ENCODE measurements around the gene MAST1. TPM values are rescaled to one million over a fixed set of nuclear protein-coding genes. Genes with fewer than 3 reads are reported as not detected.
"Not testable (repeated sequence)": the region's sequence is repeated elsewhere in the genome, so short reads cannot be mapped to it uniquely, and the experiment has no call there.

MAST1 gene
- total and polyA plus RNA-seq, 10 donors = 0.12 to 0.65 (median 0.32) TPM; not detected in 2

DNA sequence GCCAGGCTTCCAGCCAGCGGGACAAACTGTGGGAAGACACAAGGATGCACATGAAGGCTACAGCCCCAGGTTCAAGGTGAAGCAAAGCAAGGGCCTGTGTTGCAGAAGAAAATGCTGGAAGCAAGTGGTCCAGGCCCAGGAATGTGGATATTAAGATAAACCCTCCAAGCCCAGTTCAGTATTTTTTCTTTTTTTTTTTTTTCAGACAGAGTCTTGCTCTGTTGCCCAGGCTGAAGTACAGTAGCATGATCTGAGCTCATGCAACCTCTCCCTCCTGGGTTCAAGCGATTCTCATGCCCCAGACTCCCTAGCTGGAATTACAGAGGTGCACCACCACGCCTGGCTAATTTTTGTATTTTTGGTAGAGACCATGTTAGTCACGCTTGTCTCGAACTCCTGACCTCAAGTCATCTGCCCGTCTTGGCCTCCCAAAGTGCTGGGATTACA, 41.2 kb upstream of the MAST1 start:
- H3K9me3 ChIP-seq = no peaks in the 10 kb centered on the region
- 82 to 97% (median 92%) methylated on average over 6 of the region's 6 CpGs for WGBS, 5 donors
- no peak overlapping the region for H3K4me3 ChIP-seq
- intact Hi-C loops (cut with DNase I; ENCODE audit: low total_unique reads) = loop anchor here (5.0 kb wide), 1 partner anchor 35 kb away; no protein-coding TSS in a partner anchor
- TF ChIP-seq POLR2A (IDR thresholded peaks at IDR 0.05) (no peak), POLR2AphosphoS5 (IDR thresholded peaks at IDR 0.05) (no peak), CTCF (IDR thresholded peaks at IDR 0.05 in 8 of 11, conservative IDR thresholded peaks at IDR 0.05 in 3 of 11) (no peak)
- peaks cover 0 to 38% (median 9%) of the 10 kb centered on the region in 6 donors for H3K36me3 ChIP-seq
- peak overlapping the region in 4 of 8 donors; percentile 71 to 100 (median 90) for H3K27ac ChIP-seq
- peaks cover 0 to 12% (median 0%) of the 10 kb centered on the region in 7 donors for H3K27me3 ChIP-seq (replicated peaks in 1 of 7)
- peaks cover 24 to 62% (median 50%) of the 10 kb centered on the region in 6 donors for H3K4me1 ChIP-seq
- no peak for DNase-seq

GRCh38 chr19:12797607-12798006, 40.7 kb upstream of the MAST1 start:
- Histone ChIP-seq H3K36me3 (peaks cover 0 to 38% (median 9%) of the 10 kb centered on the region in 6 donors), H3K4me1 (peaks cover 27 to 67% (median 55%) of the 10 kb centered on the region in 6 donors), H3K27me3 (replicated peaks in 1 of 7) (peaks cover 0 to 17% (median 0%) of the 10 kb centered on the region in 7 donors)
- peak in 1 of 11 experiments; percentile 8 for TF ChIP-seq CTCF (IDR thresholded peaks at IDR 0.05 in 8 of 11, conservative IDR thresholded peaks at IDR 0.05 in 3 of 11)
- 94 to 98% (median 96%) methylated on average over 7 of the region's 7 CpGs for WGBS, 5 donors
- H3K4me3 ChIP-seq, H3K9me3 ChIP-seq, DNase-seq, H3K27ac ChIP-seq: not testable (repeated sequence)
- intact Hi-C loops (cut with DNase I; ENCODE audit: low total_unique reads) = loop anchor here (5.0 kb wide), 1 partner anchor 35 kb away; no protein-coding TSS in a partner anchor

GRCh38 chr19:12799742-12800465, 38.4 kb upstream of the MAST1 start:
- no peak for DNase-seq
- intact Hi-C loops (cut with DNase I; ENCODE audit: low total_unique reads) = loop anchor here (5.0 kb wide), 1 partner anchor 38 kb away; no protein-coding TSS in a partner anchor
- H3K4me3 ChIP-seq = peak overlapping the region in 3 of 8 donors; percentile 86 to 90 (median 89)
- H3K36me3 ChIP-seq = peaks cover 0 to 38% (median 9%) of the 10 kb centered on the region in 6 donors
- peaks cover 20 to 61% (median 44%) of the 10 kb centered on the region in 6 donors for H3K4me1 ChIP-seq
- peak overlapping the region in 2 of 8 donors; percentile 80 to 82 for H3K27ac ChIP-seq
- no peak for TF ChIP-seq POLR2A (IDR thresholded peaks at IDR 0.05)
- TF ChIP-seq CTCF (IDR thresholded peaks at IDR 0.05 in 8 of 11, conservative IDR thresholded peaks at IDR 0.05 in 3 of 11) = no peak
- no peak for TF ChIP-seq POLR2AphosphoS5 (IDR thresholded peaks at IDR 0.05)
- 94 to 97% (median 95%) methylated on average over 13 to 18 of the region's 18 CpGs for WGBS, 5 donors
- H3K27me3 ChIP-seq (replicated peaks in 1 of 7) = peaks cover 0 to 20% (median 0%) of the 10 kb centered on the region in 7 donors
- H3K9me3 ChIP-seq = no peaks in the 10 kb centered on the region

GRCh38 chr19:12800466-12800770, 37.9 kb upstream of the MAST1 start:
- peaks cover 0 to 20% (median 0%) of the 10 kb centered on the region in 7 donors for H3K27me3 ChIP-seq (replicated peaks in 1 of 7)
- DNase-seq = no peak
- no peaks in the 10 kb centered on the region for H3K9me3 ChIP-seq
- peak overlapping the region in 2 of 8 donors; percentile 80 to 82 for H3K27ac ChIP-seq
- WGBS, 5 donors = 67 to 92% (median 86%) methylated on average over 1 of the region's 1 CpG; no CpG with 5 or more reads in 1 of the 5 donors
- H3K4me3 ChIP-seq = peak overlapping the region in 6 of 8 donors; percentile 11 to 90 (median 78)
- intact Hi-C loops (cut with DNase I; ENCODE audit: low total_unique reads) = no loop called here
- peaks cover 0 to 38% (median 9%) of the 10 kb centered on the region in 6 donors for H3K36me3 ChIP-seq
- peaks cover 20 to 55% (median 39%) of the 10 kb centered on the region in 6 donors for H3K4me1 ChIP-seq
- TF ChIP-seq POLR2A (IDR thresholded peaks at IDR 0.05) (no peak), POLR2AphosphoS5 (IDR thresholded peaks at IDR 0.05) (no peak), CTCF (IDR thresholded peaks at IDR 0.05 in 8 of 11, conservative IDR thresholded peaks at IDR 0.05 in 3 of 11) (no peak)

All from spleen (tissue), 11 donors.